ENCODE results near the gene RXRB.

The RXRB gene

DNA sequence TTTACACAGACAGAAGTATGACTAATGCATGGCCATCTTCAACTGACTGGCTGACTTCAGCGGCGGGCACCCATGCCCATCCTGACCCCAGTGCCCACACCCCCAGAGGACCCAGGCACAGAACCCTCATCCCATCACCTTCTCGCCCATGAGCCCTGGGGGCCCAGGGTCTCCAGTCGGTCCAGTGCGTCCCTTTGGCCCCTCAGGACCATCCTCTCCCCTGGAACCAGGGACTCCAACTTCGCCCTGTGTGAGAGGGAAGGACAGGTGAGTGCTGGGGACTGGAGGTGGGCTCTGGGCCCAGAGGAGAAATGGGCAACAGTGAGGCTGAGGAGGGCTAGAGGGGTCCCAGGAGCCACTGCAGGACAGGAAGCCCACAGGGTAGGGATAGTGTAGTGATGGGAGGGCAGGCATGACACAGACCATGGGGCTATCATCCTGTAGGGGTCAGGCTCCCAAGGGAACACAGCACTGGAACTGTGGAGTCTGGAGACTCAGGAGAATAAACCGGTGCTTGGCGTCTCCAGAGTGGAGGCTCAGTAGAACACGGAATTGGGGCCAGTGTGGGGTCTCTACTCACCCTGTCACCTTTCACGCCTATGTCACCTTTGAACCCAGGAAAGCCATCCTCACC is 24.9 kb downstream of the RXRB start:
- peaks cover 4% of the 10 kb centered on the region for H3K4me1 ChIP-seq (ENCODE audit: low read length)
- H3K27me3 ChIP-seq (ENCODE audit: low read depth, low read length) = no peaks in the 10 kb centered on the region
- no peak for TF ChIP-seq EZH2phosphoT487 (IDR thresholded peaks at IDR 0.05; ENCODE audit: low read depth)
- no peak for TF ChIP-seq CTCF (IDR thresholded peaks at IDR 0.05; ENCODE audit: low read depth, low read length)
- no peaks in the 10 kb centered on the region for H3K36me3 ChIP-seq (replicated peaks; ENCODE audit: low read depth, low read length)
- H3K27ac ChIP-seq (ENCODE audit: low read length) = no peak overlapping the region
- no peaks in the 10 kb centered on the region for H3K79me2 ChIP-seq (ENCODE audit: low read length)
- no peak overlapping the region for H3K9ac ChIP-seq (ENCODE audit: low read length)
- H3K4me2 ChIP-seq (ENCODE audit: low read length) = no peak overlapping the region
- no peaks in the 10 kb centered on the region for H4K20me1 ChIP-seq (ENCODE audit: insufficient read depth, low read length)
- H3K4me3 ChIP-seq (ENCODE audit: low read length) = no peak overlapping the region
- no peak overlapping the region for H2AFZ ChIP-seq (ENCODE audit: low read depth, low read length)
- no peaks in the 10 kb centered on the region for H3K9me3 ChIP-seq (ENCODE audit: insufficient read depth, low read length)

DNA sequence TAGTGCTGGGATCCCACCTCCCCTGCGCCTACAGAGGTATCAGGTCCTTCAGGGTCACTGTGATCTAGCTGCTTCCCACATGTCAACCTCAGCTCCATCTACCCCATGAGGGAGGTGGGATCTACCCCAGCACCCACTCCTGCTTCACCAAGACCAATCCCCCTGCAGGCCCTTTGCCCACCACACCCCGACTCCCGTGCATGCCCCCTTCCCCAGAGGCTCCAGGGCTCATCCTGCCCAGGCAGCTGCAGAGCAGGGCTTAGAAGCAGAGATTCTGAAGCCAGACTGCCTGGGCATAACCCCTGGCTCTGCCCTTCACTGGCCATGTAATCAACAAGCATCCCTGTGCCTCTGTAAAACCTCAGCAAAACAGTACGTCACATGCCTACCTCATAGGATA is 25.7 kb downstream of the RXRB start:
- H3K79me2 ChIP-seq (ENCODE audit: low read length) = no peaks in the 10 kb centered on the region
- H3K36me3 ChIP-seq (replicated peaks; ENCODE audit: low read depth, low read length) = no peaks in the 10 kb centered on the region
- H3K27me3 ChIP-seq (ENCODE audit: low read depth, low read length) = no peaks in the 10 kb centered on the region
- no peak overlapping the region for H2AFZ ChIP-seq (ENCODE audit: low read depth, low read length)
- no peak overlapping the region for H3K9ac ChIP-seq (ENCODE audit: low read length)
- H3K4me3 ChIP-seq (ENCODE audit: low read length) = no peak overlapping the region
- H3K4me1 ChIP-seq (ENCODE audit: low read length) = peaks cover 12% of the 10 kb centered on the region
- no peak overlapping the region for H3K27ac ChIP-seq (ENCODE audit: low read length)
- H4K20me1 ChIP-seq (ENCODE audit: insufficient read depth, low read length) = no peaks in the 10 kb centered on the region
- no peaks in the 10 kb centered on the region for H3K9me3 ChIP-seq (ENCODE audit: insufficient read depth, low read length)
- no peak for TF ChIP-seq EZH2phosphoT487 (IDR thresholded peaks at IDR 0.05; ENCODE audit: low read depth)
- TF ChIP-seq CTCF (IDR thresholded peaks at IDR 0.05; ENCODE audit: low read depth, low read length) = no peak
- no peak overlapping the region for H3K4me2 ChIP-seq (ENCODE audit: low read length)

GRCh38 chr6:33173535-33174180 is 26.8 kb downstream of the RXRB start:
- no peak overlapping the region for H3K27ac ChIP-seq (ENCODE audit: low read length)
- no peaks in the 10 kb centered on the region for H3K36me3 ChIP-seq (replicated peaks; ENCODE audit: low read depth, low read length)
- H3K4me2 ChIP-seq (ENCODE audit: low read length) = no peak overlapping the region
- TF ChIP-seq CTCF (IDR thresholded peaks at IDR 0.05; ENCODE audit: low read depth, low read length) = no peak
- no peak for TF ChIP-seq EZH2phosphoT487 (IDR thresholded peaks at IDR 0.05; ENCODE audit: low read depth)
- no peak overlapping the region for H2AFZ ChIP-seq (ENCODE audit: low read depth, low read length)
- no peak overlapping the region for H3K9ac ChIP-seq (ENCODE audit: low read length)
- no peak overlapping the region for H3K4me3 ChIP-seq (ENCODE audit: low read length)
- no peaks in the 10 kb centered on the region for H3K27me3 ChIP-seq (ENCODE audit: low read depth, low read length)
- peaks cover 17% of the 10 kb centered on the region for H3K4me1 ChIP-seq (ENCODE audit: low read length)
- H3K9me3 ChIP-seq (ENCODE audit: insufficient read depth, low read length) = no peaks in the 10 kb centered on the region
- H4K20me1 ChIP-seq (ENCODE audit: insufficient read depth, low read length) = no peaks in the 10 kb centered on the region
- H3K79me2 ChIP-seq (ENCODE audit: low read length) = no peaks in the 10 kb centered on the region

DNA sequence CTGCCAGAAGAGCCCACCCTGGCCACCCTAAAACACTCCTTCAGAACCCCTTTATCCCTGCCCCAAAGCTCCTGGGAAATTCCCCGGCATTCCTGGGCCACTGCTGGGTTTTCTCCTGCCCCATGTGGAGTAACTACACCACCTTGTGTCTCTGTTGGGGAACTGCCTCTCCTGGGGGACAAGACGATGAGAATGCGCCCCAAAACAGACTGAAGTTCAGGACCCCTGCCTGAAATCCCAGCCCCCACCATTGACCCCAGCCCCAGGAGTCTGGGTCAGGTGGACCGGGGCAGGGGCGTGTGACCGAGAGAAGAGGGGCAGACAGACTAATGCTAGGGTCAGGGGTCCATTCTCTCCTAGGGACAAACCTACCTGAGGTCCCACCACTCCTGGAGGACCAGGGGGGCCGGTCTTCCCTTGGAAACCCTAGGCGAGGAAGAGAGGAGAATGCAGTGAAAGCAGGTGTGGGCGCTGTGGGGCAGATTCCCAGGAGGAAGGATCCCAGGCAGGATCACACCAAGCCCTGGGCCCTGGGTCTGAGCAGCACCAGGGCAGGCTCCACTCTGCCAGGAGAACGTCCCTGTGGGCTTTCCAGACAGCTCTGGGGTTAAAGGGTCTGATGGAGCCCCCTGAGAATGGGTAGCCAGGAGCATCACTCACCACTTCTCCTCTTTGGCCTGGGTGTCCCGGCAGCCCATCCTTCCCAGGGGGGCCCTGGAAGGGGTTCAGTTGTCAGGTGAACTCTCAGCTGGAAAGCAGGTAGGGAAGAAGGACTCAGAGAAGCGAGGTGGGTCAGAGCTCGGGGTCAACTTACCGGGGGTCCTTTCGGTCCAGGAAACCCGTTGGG is 27.6 kb downstream of the RXRB start:
- Histone ChIP-seq H3K36me3 (replicated peaks; ENCODE audit: low read depth, low read length) (no peaks in the 10 kb centered on the region), H4K20me1 (ENCODE audit: insufficient read depth, low read length) (no peaks in the 10 kb centered on the region), H3K4me1 (ENCODE audit: low read length) (peaks cover 17% of the 10 kb centered on the region), H3K79me2 (ENCODE audit: low read length) (no peaks in the 10 kb centered on the region), H3K4me3 (ENCODE audit: low read length) (0 out of 2 replicates have a peak overlapping the region, but pooled peaks have one; percentile 21), H3K27ac (ENCODE audit: low read length) (no peak overlapping the region), H3K9ac (ENCODE audit: low read length) (no peak overlapping the region), H3K9me3 (ENCODE audit: insufficient read depth, low read length) (no peaks in the 10 kb centered on the region), H2AFZ (ENCODE audit: low read depth, low read length) (peak overlapping the region; percentile 74; the same call in 1 of the 2 replicates), H3K4me2 (ENCODE audit: low read length) (peak overlapping the region; percentile 32), H3K27me3 (ENCODE audit: low read depth, low read length) (no peaks in the 10 kb centered on the region)
- TF ChIP-seq CTCF (IDR thresholded peaks at IDR 0.05; ENCODE audit: low read depth, low read length) = peak; percentile 61
- no peak for TF ChIP-seq EZH2phosphoT487 (IDR thresholded peaks at IDR 0.05; ENCODE audit: low read depth)
